Activated gamma-delta T cell treated with anti-CD3 and anti-CD28 coated beads, Interleukin-2, amount 50 U/mL, for 16 hours (primary cell): Measurements from ENCODE around the gene AGK.
A peak's percentile ranks its signal among the peaks of the same experiment; 100 is the strongest.

Experiments
- DNase-seq: peaks from one replicate; pipeline ENCODE4 v3.0.0-alpha.2; 2020; ENCODE audit warnings: low read depth

The AGK gene

GRCh38 chr7:141551094-141551781, at the start of gene AGK:
AGK (plus strand) TSS chr7:141551410; CDS start chr7:141555467, 4,057 bp downstream.
- DNase-seq, result peak; percentile 60

- no peak for DNase-seq
Measured at GRCh38 chr7:141501451-141501850, 49.8 kb upstream of the AGK start.

- no peak for DNase-seq
Measured at GRCh38 chr7:141511316-141511675, 39.9 kb upstream of the AGK start.

- no peak for DNase-seq
Measured at GRCh38 chr7:141511676-141512396, 39.4 kb upstream of the AGK start.

GRCh38 chr7:141512597-141512996, 38.6 kb upstream of the AGK start:
- DNase-seq, result no peak

- no peak for DNase-seq
Measured at GRCh38 chr7:141513720-141514119, 37.5 kb upstream of the AGK start.

- DNase-seq, result no peak
Measured at GRCh38 chr7:141515941-141516340, 35.3 kb upstream of the AGK start.

- no peak for DNase-seq
Measured at GRCh38 chr7:141519623-141520022, 31.6 kb upstream of the AGK start.

- no peak for DNase-seq
Measured at GRCh38 chr7:141522657-141523342, 28.4 kb upstream of the AGK start.

GRCh38 chr7:141525973-141526514, 25.2 kb upstream of the AGK start:
- no peak for DNase-seq

- no peak for DNase-seq
Measured at GRCh38 chr7:141527076-141527475, 24.1 kb upstream of the AGK start.

- DNase-seq, result no peak
Measured at GRCh38 chr7:141528399-141528798, 22.8 kb upstream of the AGK start.

GRCh38 chr7:141533149-141533949, 17.9 kb upstream of the AGK start:
- peak; percentile 45 for DNase-seq

- no peak for DNase-seq
Measured at GRCh38 chr7:141534757-141535737, 16.2 kb upstream of the AGK start.

GRCh38 chr7:141537906-141538305, 13.3 kb upstream of the AGK start:
- DNase-seq, result no peak

GRCh38 chr7:141541375-141541774, 9.8 kb upstream of the AGK start:
- no peak for DNase-seq

- DNase-seq, result no peak
Measured at GRCh38 chr7:141544831-141545230, 6.4 kb upstream of the AGK start.

- DNase-seq, result no peak
Measured at GRCh38 chr7:141549582-141549981, 1.6 kb upstream of the AGK start.

- no peak for DNase-seq
Measured at GRCh38 chr7:141550386-141551093, 670 bp upstream of the AGK start.

- DNase-seq, result no peak
Measured at GRCh38 chr7:141551782-141552181, 572 bp downstream of the AGK start.
